Neural progenitor cell (in vitro differentiated cells): Measurements from ENCODE around the gene WAS. TPM values are rescaled to one million over a fixed set of nuclear protein-coding genes. Genes with fewer than 3 reads are reported as not detected.

Source experiments
- DNase-seq: peaks from one replicate; pipeline ENCODE4 v3.0.0-alpha.2; 2016; ENCODE audit warnings: low spot score
- H2AFZ ChIP-seq: fragments of 200-600 bp; sonication (generic); replicated peaks from 2 replicates; pipeline ENCODE4 v1.6.1; 2016; ENCODE audit warnings: antibody characterized with exemption
- H3F3A ChIP-seq: fragments of 200-600 bp; sonication (generic); 2 replicates; pipeline ENCODE4 v1.6.1; 2016; ENCODE audit warnings: antibody characterized with exemption, low read depth
- H3K27ac ChIP-seq: fragments of 200-600 bp; sonication (generic); 2 replicates; pipeline ENCODE4 v1.5.1; 2016; ENCODE audit warnings: mild to moderate bottlenecking
- H3K27me3 ChIP-seq: fragments of 200-600 bp; sonication (generic); 2 replicates; pipeline ENCODE4 v1.6.1; 2016; ENCODE audit warnings: mild to moderate bottlenecking, moderate library complexity
- H3K36me3 ChIP-seq: fragments of 200-600 bp; sonication (generic); 2 replicates; pipeline ENCODE4 v1.5.1; 2016
- H3K4me1 ChIP-seq: fragments of 200-600 bp; sonication (generic); 2 replicates; pipeline ENCODE4 v1.6.1; 2016; ENCODE audit warnings: mixed run types
- H3K4me2 ChIP-seq: fragments of 200-600 bp; sonication (generic); 2 replicates; pipeline ENCODE4 v1.6.1; 2016
- H3K4me3 ChIP-seq: fragments of 200-600 bp; sonication (generic); 2 replicates; pipeline ENCODE4 v1.5.1; 2016
- H3K79me2 ChIP-seq: fragments of 200-600 bp; sonication (generic); 2 replicates; pipeline ENCODE4 v1.6.1; 2016; ENCODE audit warnings: low read depth
- H3K9ac ChIP-seq: fragments of 200-600 bp; sonication (generic); 2 replicates; pipeline ENCODE4 v1.6.1; 2016
- H3K9me3 ChIP-seq: fragments of 200-600 bp; sonication (generic); 2 replicates; pipeline ENCODE4 v1.5.1; 2016; ENCODE audit warnings: low read depth
- H4K20me1 ChIP-seq: fragments of 200-600 bp; sonication (generic); 2 replicates; pipeline ENCODE4 v1.6.1; 2016; ENCODE audit warnings: low read depth
- H3K27ac Mint-ChIP-seq: 3 replicates; pipeline ENCODE4 v1.8.0; 2021; ENCODE audit warnings: mixed read lengths
- H3K27me3 Mint-ChIP-seq: 2 replicates; pipeline ENCODE4 v1.8.0; 2022; ENCODE audit warnings: low read depth, mild to moderate bottlenecking, inconsistent platforms, moderate library complexity, mixed read lengths; ENCODE audit not compliant: insufficient read depth
- H3K36me3 Mint-ChIP-seq: 3 replicates; pipeline ENCODE4 v1.8.0; 2021; ENCODE audit warnings: mixed read lengths
- H3K4me1 Mint-ChIP-seq: 3 replicates; pipeline ENCODE4 v1.8.0; 2021; ENCODE audit warnings: mixed read lengths
- H3K4me3 Mint-ChIP-seq: 3 replicates; pipeline ENCODE4 v1.8.0; 2021; ENCODE audit warnings: mild to moderate bottlenecking, moderate library complexity, mixed read lengths
- H3K9me3 Mint-ChIP-seq: 3 replicates; pipeline ENCODE4 v1.8.0; 2020; ENCODE audit warnings: mixed read lengths
- EZH2 ChIP-seq: fragments of 200-600 bp; sonication (generic); IDR thresholded peaks from 2 replicates; pipeline ENCODE4 v1.6.1; 2017; ENCODE audit warnings: antibody characterized with exemption, mild to moderate bottlenecking, moderate library complexity
- EZH2phosphoT487 ChIP-seq: fragments of 200-600 bp; sonication (generic); IDR thresholded peaks from 2 replicates; pipeline ENCODE4 v1.6.1; 2017; ENCODE audit warnings: antibody characterized with exemption
- total RNA-seq: library from RNA; depleted of rRNA; stranded (reverse); fragments of >200 nt; gene quantifications from 2 replicates; pipeline ENCODE4 v1.2.3, GENCODE V29; 2015; ENCODE audit warnings: low replicate concordance
- TF ChIP-seq, protein P1 (sequence below): fragments of 200-600 bp; sonication (generic); IDR thresholded peaks from 2 replicates; pipeline ENCODE4 v1.5.1; 2017; ENCODE audit warnings: antibody characterized with exemption, mild to moderate bottlenecking

WAS gene
- total RNA-seq, 1 donor from 2014 or later, result not detected

DNA sequence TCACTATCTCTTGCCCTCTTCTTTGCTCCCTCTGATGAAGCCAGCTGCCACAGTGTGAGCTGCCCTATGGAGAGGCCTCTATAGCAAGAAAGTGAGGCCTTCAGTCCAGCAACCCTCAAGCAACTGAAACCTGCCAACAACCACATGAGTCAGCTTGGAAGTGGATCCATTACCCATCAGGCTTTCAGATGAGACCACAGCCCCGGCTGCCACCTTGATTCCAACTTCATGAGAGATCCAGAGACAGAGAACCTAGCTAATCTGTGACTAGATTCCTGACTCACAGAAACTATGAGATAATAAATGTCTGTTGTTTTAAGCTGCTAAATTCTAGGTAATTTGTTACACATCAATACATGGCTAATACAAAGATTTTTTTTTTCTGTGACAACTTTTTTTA is 20.4 kb upstream of the WAS start:
- DNase-seq, result no peak
- Histone ChIP-seq H2AFZ (no peak overlapping the region), H3K27me3 (no peaks in the 10 kb centered on the region), H3K4me2 (no peak overlapping the region), H3F3A (no peaks in the 10 kb centered on the region), H3K36me3 (no peaks in the 10 kb centered on the region), H3K79me2 (no peaks in the 10 kb centered on the region), H3K9ac (no peak overlapping the region), H3K9me3 (no peaks in the 10 kb centered on the region), H3K27ac (no peak overlapping the region), H3K4me3 (no peak overlapping the region), H4K20me1 (no peaks in the 10 kb centered on the region), H3K4me1 (no peaks in the 10 kb centered on the region)
- Mint-ChIP-seq H3K4me3 (no peak overlapping the region), H3K27me3 (no peaks in the 10 kb centered on the region), H3K36me3 (no peaks in the 10 kb centered on the region), H3K4me1 (no peaks in the 10 kb centered on the region), H3K9me3 (peaks cover 11% of the 10 kb centered on the region), H3K27ac (no peak overlapping the region)
- TF ChIP-seq EZH2phosphoT487, result no peak

GRCh38 chrX:48664156-48664555 is 19.4 kb upstream of the WAS start:
- Histone ChIP-seq H3K36me3 (no peaks in the 10 kb centered on the region), H3K27ac (no peak overlapping the region), H3K79me2 (no peaks in the 10 kb centered on the region), H2AFZ (no peak overlapping the region), H3F3A (no peaks in the 10 kb centered on the region), H3K27me3 (no peaks in the 10 kb centered on the region), H3K4me1 (no peaks in the 10 kb centered on the region), H3K9me3 (no peaks in the 10 kb centered on the region), H4K20me1 (no peaks in the 10 kb centered on the region), H3K4me3 (no peak overlapping the region), H3K9ac (no peak overlapping the region), H3K4me2 (no peak overlapping the region)
- Mint-ChIP-seq H3K36me3 (no peaks in the 10 kb centered on the region), H3K4me1 (no peaks in the 10 kb centered on the region), H3K27me3 (no peaks in the 10 kb centered on the region), H3K27ac (no peak overlapping the region), H3K4me3 (no peak overlapping the region), H3K9me3 (peaks cover 11% of the 10 kb centered on the region)
- TF ChIP-seq EZH2phosphoT487 (no peak), EZH2 (no peak)
- TF ChIP-seq, protein P1, sequence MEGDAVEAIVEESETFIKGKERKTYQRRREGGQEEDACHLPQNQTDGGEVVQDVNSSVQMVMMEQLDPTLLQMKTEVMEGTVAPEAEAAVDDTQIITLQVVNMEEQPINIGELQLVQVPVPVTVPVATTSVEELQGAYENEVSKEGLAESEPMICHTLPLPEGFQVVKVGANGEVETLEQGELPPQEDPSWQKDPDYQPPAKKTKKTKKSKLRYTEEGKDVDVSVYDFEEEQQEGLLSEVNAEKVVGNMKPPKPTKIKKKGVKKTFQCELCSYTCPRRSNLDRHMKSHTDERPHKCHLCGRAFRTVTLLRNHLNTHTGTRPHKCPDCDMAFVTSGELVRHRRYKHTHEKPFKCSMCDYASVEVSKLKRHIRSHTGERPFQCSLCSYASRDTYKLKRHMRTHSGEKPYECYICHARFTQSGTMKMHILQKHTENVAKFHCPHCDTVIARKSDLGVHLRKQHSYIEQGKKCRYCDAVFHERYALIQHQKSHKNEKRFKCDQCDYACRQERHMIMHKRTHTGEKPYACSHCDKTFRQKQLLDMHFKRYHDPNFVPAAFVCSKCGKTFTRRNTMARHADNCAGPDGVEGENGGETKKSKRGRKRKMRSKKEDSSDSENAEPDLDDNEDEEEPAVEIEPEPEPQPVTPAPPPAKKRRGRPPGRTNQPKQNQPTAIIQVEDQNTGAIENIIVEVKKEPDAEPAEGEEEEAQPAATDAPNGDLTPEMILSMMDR, result no peak
- DNase-seq, result no peak

GRCh38 chrX:48665991-48666390 is 17.6 kb upstream of the WAS start:
- no peaks in the 10 kb centered on the region for H3K27me3 Mint-ChIP-seq
- Histone ChIP-seq H3K4me3 (no peak overlapping the region), H3K36me3 (no peaks in the 10 kb centered on the region), H3K4me2 (no peak overlapping the region), H3K4me1 (no peaks in the 10 kb centered on the region), H3K27me3 (no peaks in the 10 kb centered on the region), H3K9ac (no peak overlapping the region), H3K9me3 (no peaks in the 10 kb centered on the region), H4K20me1 (no peaks in the 10 kb centered on the region), H3K27ac (no peak overlapping the region), H2AFZ (no peak overlapping the region), H3F3A (no peaks in the 10 kb centered on the region), H3K79me2 (no peaks in the 10 kb centered on the region)
- no peaks in the 10 kb centered on the region for H3K36me3 Mint-ChIP-seq
- peaks cover 5% of the 10 kb centered on the region for H3K9me3 Mint-ChIP-seq
- no peaks in the 10 kb centered on the region for H3K4me1 Mint-ChIP-seq
- TF ChIP-seq, protein P1, result no peak
- no peak for TF ChIP-seq EZH2
- no peak for TF ChIP-seq EZH2phosphoT487
- H3K4me3 Mint-ChIP-seq, result no peak overlapping the region
- H3K27ac Mint-ChIP-seq, result no peak overlapping the region
- DNase-seq, result no peak

DNA sequence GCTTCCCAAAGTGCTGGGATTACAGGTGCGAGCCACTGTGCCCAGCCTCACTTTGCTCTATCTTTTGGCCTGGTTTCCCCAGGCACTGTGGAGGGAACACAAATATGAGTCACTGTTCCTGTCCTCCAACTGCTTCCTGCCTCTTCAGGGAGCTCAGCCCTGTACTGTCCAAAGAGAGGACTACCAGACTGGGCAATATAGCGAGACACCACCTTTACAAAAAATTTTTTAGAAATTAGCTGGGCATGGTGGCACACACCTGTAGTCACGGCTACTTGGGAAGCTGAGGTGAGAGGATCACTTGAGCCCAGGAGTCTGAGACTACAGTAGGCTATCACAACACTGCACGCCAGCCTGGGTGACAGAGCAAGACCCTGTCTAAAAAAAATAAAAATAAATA is 16.9 kb upstream of the WAS start:
- H3K27me3 Mint-ChIP-seq, result no peaks in the 10 kb centered on the region

More for the DNA sequence above, 16.9 kb upstream of the WAS start:
- Mint-ChIP-seq H3K4me1 (no peaks in the 10 kb centered on the region), H3K36me3 (no peaks in the 10 kb centered on the region), H3K27ac (no peak overlapping the region), H3K4me3 (no peak overlapping the region), H3K9me3 (no peaks in the 10 kb centered on the region)
- H3K4me1 ChIP-seq, result no peaks in the 10 kb centered on the region
- no peaks in the 10 kb centered on the region for H3F3A ChIP-seq
- DNase-seq, result no peak
- no peak overlapping the region for H3K4me2 ChIP-seq
- H2AFZ ChIP-seq, result no peak overlapping the region
- H3K79me2 ChIP-seq, result no peaks in the 10 kb centered on the region
- H3K4me3 ChIP-seq, result no peak overlapping the region
- no peaks in the 10 kb centered on the region for H3K9me3 ChIP-seq
- H4K20me1 ChIP-seq, result no peaks in the 10 kb centered on the region
- H3K36me3 ChIP-seq, result no peaks in the 10 kb centered on the region
- no peaks in the 10 kb centered on the region for H3K27me3 ChIP-seq
- TF ChIP-seq EZH2phosphoT487 (no peak), EZH2 (no peak)
- TF ChIP-seq, protein P1, result no peak
- no peak overlapping the region for H3K9ac ChIP-seq
- H3K27ac ChIP-seq, result no peak overlapping the region
